Stimulated activated naive CD8-positive, alpha-beta T cell treated with anti-CD3 and anti-CD28 coated beads, Interleukin-15, amount 100 ng/mL, for 72 hours (primary cell): ENCODE data around the gene SAMD14.

ENCODE experiments used
- ATAC-seq: fragments of 150-1000 bp; cut with Tn5 transposase; 2 replicates; pipeline ENCODE4 v1.10.0; 2021; ENCODE audit warnings: mild to moderate bottlenecking, moderate library complexity
- DNase-seq, 2 donors: peaks; one replicate each; pipeline ENCODE4 v3.0.0; 2021 to 2022
- H3K27ac Mint-ChIP-seq, 2 donors: one replicate each; pipeline ENCODE4 v1.8.0; 2022; ENCODE audit warnings: mild to moderate bottlenecking in 2 of 2, mixed read lengths in 2 of 2, moderate library complexity in 2 of 2
- H3K27me3 Mint-ChIP-seq: one replicate; pipeline ENCODE4 v1.8.0; 2022; ENCODE audit warnings: mixed read lengths
- H3K4me1 Mint-ChIP-seq: one replicate; pipeline ENCODE4 v1.8.0; 2022; ENCODE audit warnings: mild to moderate bottlenecking, mixed read lengths
- H3K4me3 Mint-ChIP-seq, 2 donors: one replicate each; pipeline ENCODE4 v1.8.0; 2022; ENCODE audit warnings: mild to moderate bottlenecking in 2 of 2, mixed read lengths in 2 of 2, moderate library complexity in 1 of 2
- H3K9me3 Mint-ChIP-seq, 2 donors: one replicate each; pipeline ENCODE4 v1.8.0; 2022; ENCODE audit warnings: mixed read lengths in 2 of 2

Gene SAMD14

GRCh38 chr17:50168319-50168718 lies 38.4 kb upstream of the SAMD14 start:
- H3K9me3 Mint-ChIP-seq = no peaks in the 10 kb centered on the region
- ATAC-seq (no peak), DNase-seq (no peak)
- H3K4me1 Mint-ChIP-seq = peaks cover 43% of the 10 kb centered on the region
- no peaks in the 10 kb centered on the region for H3K27me3 Mint-ChIP-seq
- H3K4me3 Mint-ChIP-seq = peak overlapping the region; percentile 69 to 81
- peak overlapping the region in 1 of 2 donors; percentile 12 for H3K27ac Mint-ChIP-seq

- peaks cover 52% of the 10 kb centered on the region for H3K4me1 Mint-ChIP-seq
These were observed 37.4 kb upstream of the SAMD14 start for GRCh38 chr17:50167371-50167770.

GRCh38 chr17:50166518-50167181 lies 36.7 kb upstream of the SAMD14 start:
- peak overlapping the region in 1 of 2 donors; percentile 28 for H3K27ac Mint-ChIP-seq
- ATAC-seq (no peak), DNase-seq (no peak)
- peaks cover 60% of the 10 kb centered on the region for H3K4me1 Mint-ChIP-seq
- H3K27me3 Mint-ChIP-seq = no peaks in the 10 kb centered on the region
- no peak overlapping the region for H3K4me3 Mint-ChIP-seq
- no peaks in the 10 kb centered on the region for H3K9me3 Mint-ChIP-seq

More at GRCh38 chr17:50167371-50167770, 37.4 kb upstream of the SAMD14 start:
- DNase-seq = no peak
- Mint-ChIP-seq H3K27me3 (no peaks in the 10 kb centered on the region), H3K4me3 (no peak overlapping the region), H3K9me3 (no peaks in the 10 kb centered on the region), H3K27ac (no peak overlapping the region)
- no peak for ATAC-seq

GRCh38 chr17:50165867-50166517 lies 36.0 kb upstream of the SAMD14 start, which contains the start of gene SGCA:
TSS of gene SGCA (plus strand) at chr17:50166005. CDS start at chr17:50166041, 36 bp downstream.
- Mint-ChIP-seq H3K27ac (peak within 1 kb of the TSS; percentile 34 to 91), H3K4me3 (no peak within 1 kb of the TSS), H3K9me3 (no peaks in the 10 kb centered on the region), H3K27me3 (no peaks in the 10 kb centered on the region), H3K4me1 (peaks cover 61% of the 10 kb centered on the region)
- DNase-seq (no peak), ATAC-seq (no peak)

GRCh38 chr17:50165466-50165865 lies 35.5 kb upstream of the SAMD14 start:
- peaks cover 65% of the 10 kb centered on the region for H3K4me1 Mint-ChIP-seq
- H3K27me3 Mint-ChIP-seq = no peaks in the 10 kb centered on the region
- DNase-seq = no peak
- ATAC-seq = no peak
- H3K9me3 Mint-ChIP-seq = no peaks in the 10 kb centered on the region
- H3K4me3 Mint-ChIP-seq = no peak overlapping the region
- H3K27ac Mint-ChIP-seq = peak overlapping the region; percentile 34 to 91

GRCh38 chr17:50165066-50165465 lies 35.1 kb upstream of the SAMD14 start:
- Mint-ChIP-seq H3K4me3 (no peak overlapping the region), H3K27ac (peak overlapping the region in 1 of 2 donors; percentile 91), H3K4me1 (peaks cover 69% of the 10 kb centered on the region), H3K9me3 (no peaks in the 10 kb centered on the region), H3K27me3 (no peaks in the 10 kb centered on the region)
- DNase-seq = no peak
- ATAC-seq = no peak

GRCh38 chr17:50164697-50164988 lies 34.7 kb upstream of the SAMD14 start:
- no peak overlapping the region for H3K27ac Mint-ChIP-seq
- no peak for DNase-seq
- no peaks in the 10 kb centered on the region for H3K27me3 Mint-ChIP-seq
- no peaks in the 10 kb centered on the region for H3K9me3 Mint-ChIP-seq
- peaks cover 71% of the 10 kb centered on the region for H3K4me1 Mint-ChIP-seq
- no peak overlapping the region for H3K4me3 Mint-ChIP-seq
- ATAC-seq = no peak

- no peaks in the 10 kb centered on the region for H3K9me3 Mint-ChIP-seq
- H3K27me3 Mint-ChIP-seq = no peaks in the 10 kb centered on the region
- peak overlapping the region in 1 of 2 donors; percentile 27 for H3K27ac Mint-ChIP-seq
- ATAC-seq (peak; percentile 1), DNase-seq (no peak)
- H3K4me3 Mint-ChIP-seq = peak overlapping the region; percentile 25 to 70
- H3K4me1 Mint-ChIP-seq = peaks cover 65% of the 10 kb centered on the region
These were observed 34.1 kb upstream of the SAMD14 start for GRCh38 chr17:50163843-50164696.

- no peaks in the 10 kb centered on the region for H3K9me3 Mint-ChIP-seq
- H3K27me3 Mint-ChIP-seq = no peaks in the 10 kb centered on the region
- peak overlapping the region; percentile 38 to 93 for H3K27ac Mint-ChIP-seq
- DNase-seq (no peak), ATAC-seq (peak; percentile 27)
- H3K4me1 Mint-ChIP-seq = peaks cover 61% of the 10 kb centered on the region
- H3K4me3 Mint-ChIP-seq = peak overlapping the region; percentile 73 to 83
These were observed 32.7 kb upstream of the SAMD14 start for GRCh38 chr17:50162466-50163254.

GRCh38 chr17:50161911-50162288 lies 31.9 kb upstream of the SAMD14 start:
- peak overlapping the region; percentile 73 to 83 for H3K4me3 Mint-ChIP-seq
- peaks cover 57% of the 10 kb centered on the region for H3K4me1 Mint-ChIP-seq
- H3K27me3 Mint-ChIP-seq = no peaks in the 10 kb centered on the region

GRCh38 chr17:50161023-50161910 lies 31.3 kb upstream of the SAMD14 start:
- ATAC-seq = peak; percentile 93
- H3K9me3 Mint-ChIP-seq = no peaks in the 10 kb centered on the region
- peaks cover 57% of the 10 kb centered on the region for H3K4me1 Mint-ChIP-seq
- H3K27me3 Mint-ChIP-seq = no peaks in the 10 kb centered on the region
- peak; percentile 98 for DNase-seq
- peak overlapping the region; percentile 73 to 83 for H3K4me3 Mint-ChIP-seq
- H3K27ac Mint-ChIP-seq = peak overlapping the region; percentile 97 to 98

More at GRCh38 chr17:50161911-50162288, 31.9 kb upstream of the SAMD14 start:
- ATAC-seq = peak; percentile 10
- H3K9me3 Mint-ChIP-seq = no peaks in the 10 kb centered on the region
- DNase-seq = no peak
- H3K27ac Mint-ChIP-seq = peak overlapping the region; percentile 97 to 98

- H3K4me3 Mint-ChIP-seq = no peak overlapping the region
- H3K27me3 Mint-ChIP-seq = no peaks in the 10 kb centered on the region
- no peaks in the 10 kb centered on the region for H3K9me3 Mint-ChIP-seq
- DNase-seq = no peak
- peaks cover 69% of the 10 kb centered on the region for H3K4me1 Mint-ChIP-seq
- H3K27ac Mint-ChIP-seq = no peak overlapping the region
- ATAC-seq = no peak
These were observed 27.9 kb upstream of the SAMD14 start for GRCh38 chr17:50157891-50158290.

GRCh38 chr17:50155115-50155819 lies 25.3 kb upstream of the SAMD14 start:
- H3K4me1 Mint-ChIP-seq = peaks cover 58% of the 10 kb centered on the region
- no peak for DNase-seq
- H3K27me3 Mint-ChIP-seq = no peaks in the 10 kb centered on the region
- H3K27ac Mint-ChIP-seq = peak overlapping the region in 1 of 2 donors; percentile 69
- ATAC-seq = no peak
- H3K4me3 Mint-ChIP-seq = peak overlapping the region; percentile 44 to 55
- H3K9me3 Mint-ChIP-seq = no peaks in the 10 kb centered on the region

GRCh38 chr17:50154604-50155003 lies 24.6 kb upstream of the SAMD14 start:
- H3K4me1 Mint-ChIP-seq = peaks cover 54% of the 10 kb centered on the region
- no peak overlapping the region for H3K27ac Mint-ChIP-seq
- no peaks in the 10 kb centered on the region for H3K9me3 Mint-ChIP-seq
- H3K27me3 Mint-ChIP-seq = no peaks in the 10 kb centered on the region
- DNase-seq (no peak), ATAC-seq (no peak)
- H3K4me3 Mint-ChIP-seq = peak overlapping the region; percentile 44 to 55
